Stimulated activated CD4-positive, alpha-beta T cell treated with anti-CD3 and anti-CD28 coated beads, TNF-alpha, amount 100 ng/mL, for 4 hours (primary cell): Measurements from ENCODE around the gene EGFR.

Experiments
- DNase-seq, 3 experiments: peaks; one replicate each; pipeline ENCODE4 v3.0.0-alpha.2; 2020; ENCODE audit warnings: low read depth in 3 of 3

Gene EGFR

GRCh38 chr7:55124989-55125875 is 106.4 kb downstream of the EGFR start:
- no peak for DNase-seq

GRCh38 chr7:55127135-55127551 is 108.3 kb downstream of the EGFR start:
- DNase-seq = no peak

GRCh38 chr7:55127622-55128081 is 108.8 kb downstream of the EGFR start:
- no peak for DNase-seq

- DNase-seq = no peak
Observed at GRCh38 chr7:55128693-55129394, 110.0 kb downstream of the EGFR start.

GRCh38 chr7:55129541-55130394 is 111.0 kb downstream of the EGFR start:
- no peak for DNase-seq

GRCh38 chr7:55130395-55131141 is 111.8 kb downstream of the EGFR start:
- DNase-seq = no peak

GRCh38 chr7:55131142-55131929 is 112.5 kb downstream of the EGFR start:
- DNase-seq = no peak

GRCh38 chr7:55132550-55132889 is 113.7 kb downstream of the EGFR start:
- DNase-seq = no peak

- no peak for DNase-seq
Observed at GRCh38 chr7:55132890-55133551, 114.2 kb downstream of the EGFR start.

GRCh38 chr7:55133630-55134358 is 115.0 kb downstream of the EGFR start:
- DNase-seq = no peak

- no peak for DNase-seq
Observed at GRCh38 chr7:55134359-55134725, 115.5 kb downstream of the EGFR start.

GRCh38 chr7:55134786-55135185 is 116.0 kb downstream of the EGFR start:
- no peak for DNase-seq

GRCh38 chr7:55135462-55135861 is 116.6 kb downstream of the EGFR start:
- DNase-seq = no peak

- DNase-seq = no peak
Observed at GRCh38 chr7:55138663-55139062, 119.8 kb downstream of the EGFR start.

- no peak for DNase-seq
Observed at GRCh38 chr7:55140221-55140940, 121.6 kb downstream of the EGFR start.

- DNase-seq = no peak
Observed at GRCh38 chr7:55140941-55141278, 122.1 kb downstream of the EGFR start.

- DNase-seq = no peak
Observed at GRCh38 chr7:55142919-55143600, 124.2 kb downstream of the EGFR start.
